ENCODE results near the gene GRK5.

The GRK5 gene

GRCh38 chr10:119466655-119467054 lies 259.3 kb downstream of the GRK5 start:
- H3K9ac ChIP-seq (ENCODE audit: low read length) = no peak overlapping the region
- H3K4me3 ChIP-seq (ENCODE audit: insufficient read depth, low read length, poor library complexity, severe bottlenecking) = no peak overlapping the region
- H3K9me2 ChIP-seq (replicated peaks; ENCODE audit: insufficient read depth, low read length) = no peaks in the 10 kb centered on the region
- no peaks in the 10 kb centered on the region for H3K27me3 ChIP-seq (ENCODE audit: low read length)
- 0 out of 2 replicates have a peak, but pooled peaks cover 8% of the 10 kb centered on the region for H3K9me3 ChIP-seq (ENCODE audit: insufficient read depth, low read length)
- H3K79me2 ChIP-seq (ENCODE audit: insufficient read depth, low read length) = no peaks in the 10 kb centered on the region
- no peak overlapping the region for H3K27ac ChIP-seq (ENCODE audit: low read depth, low read length)
- no peaks in the 10 kb centered on the region for H3K36me3 ChIP-seq (ENCODE audit: low read length)
- H3K4me2 ChIP-seq (ENCODE audit: low read depth, low read length, poor library complexity, severe bottlenecking) = no peak overlapping the region
- H4K20me1 ChIP-seq (ENCODE audit: low read depth, low read length) = no peaks in the 10 kb centered on the region
- TF ChIP-seq EZH2phosphoT487 (conservative IDR thresholded peaks at IDR 0.05; ENCODE audit: low read length) = no peak
- no peak for TF ChIP-seq CTCF (IDR thresholded peaks at IDR 0.05; ENCODE audit: insufficient read depth, low read length, poor library complexity, severe bottlenecking)
- no peaks in the 10 kb centered on the region for H3F3A ChIP-seq (ENCODE audit: insufficient read depth)
- H2AFZ ChIP-seq (ENCODE audit: low read depth, low read length, severe bottlenecking) = no peak overlapping the region

- no peaks in the 10 kb centered on the region for H3K9me2 ChIP-seq (replicated peaks; ENCODE audit: insufficient read depth, low read length)
- no peak for TF ChIP-seq EZH2phosphoT487 (conservative IDR thresholded peaks at IDR 0.05; ENCODE audit: low read length)
- no peak for TF ChIP-seq CTCF (IDR thresholded peaks at IDR 0.05; ENCODE audit: insufficient read depth, low read length, poor library complexity, severe bottlenecking)
These were observed 261.4 kb downstream of the GRK5 start for GRCh38 chr10:119468542-119469324.

GRCh38 chr10:119469325-119469707 lies 261.9 kb downstream of the GRK5 start:
- TF ChIP-seq CTCF (IDR thresholded peaks at IDR 0.05; ENCODE audit: insufficient read depth, low read length, poor library complexity, severe bottlenecking) = no peak
- TF ChIP-seq EZH2phosphoT487 (conservative IDR thresholded peaks at IDR 0.05; ENCODE audit: low read length) = no peak
- H3K79me2 ChIP-seq (ENCODE audit: insufficient read depth, low read length) = no peaks in the 10 kb centered on the region
- no peak overlapping the region for H3K27ac ChIP-seq (ENCODE audit: low read depth, low read length)
- H3K27me3 ChIP-seq (ENCODE audit: low read length) = no peaks in the 10 kb centered on the region
- H3K4me2 ChIP-seq (ENCODE audit: low read depth, low read length, poor library complexity, severe bottlenecking) = no peak overlapping the region
- no peaks in the 10 kb centered on the region for H3F3A ChIP-seq (ENCODE audit: insufficient read depth)
- H3K9me3 ChIP-seq (ENCODE audit: insufficient read depth, low read length) = no peaks in the 10 kb centered on the region
- H2AFZ ChIP-seq (ENCODE audit: low read depth, low read length, severe bottlenecking) = no peak overlapping the region
- H4K20me1 ChIP-seq (ENCODE audit: low read depth, low read length) = no peaks in the 10 kb centered on the region
- H3K36me3 ChIP-seq (ENCODE audit: low read length) = no peaks in the 10 kb centered on the region
- H3K9ac ChIP-seq (ENCODE audit: low read length) = no peak overlapping the region
- H3K4me3 ChIP-seq (ENCODE audit: insufficient read depth, low read length, poor library complexity, severe bottlenecking) = no peak overlapping the region
- no peaks in the 10 kb centered on the region for H3K9me2 ChIP-seq (replicated peaks; ENCODE audit: insufficient read depth, low read length)

More at GRCh38 chr10:119468542-119469324, 261.4 kb downstream of the GRK5 start:
- H3K27me3 ChIP-seq (ENCODE audit: low read length) = no peaks in the 10 kb centered on the region
- H3K9me3 ChIP-seq (ENCODE audit: insufficient read depth, low read length) = no peaks in the 10 kb centered on the region
- no peaks in the 10 kb centered on the region for H3K36me3 ChIP-seq (ENCODE audit: low read length)
- H3K9ac ChIP-seq (ENCODE audit: low read length) = no peak overlapping the region
- H3F3A ChIP-seq (ENCODE audit: insufficient read depth) = no peaks in the 10 kb centered on the region
- H4K20me1 ChIP-seq (ENCODE audit: low read depth, low read length) = no peaks in the 10 kb centered on the region
- H3K27ac ChIP-seq (ENCODE audit: low read depth, low read length) = no peak overlapping the region
- no peak overlapping the region for H3K4me3 ChIP-seq (ENCODE audit: insufficient read depth, low read length, poor library complexity, severe bottlenecking)
- no peak overlapping the region for H3K4me2 ChIP-seq (ENCODE audit: low read depth, low read length, poor library complexity, severe bottlenecking)
- H2AFZ ChIP-seq (ENCODE audit: low read depth, low read length, severe bottlenecking) = no peak overlapping the region
- no peaks in the 10 kb centered on the region for H3K79me2 ChIP-seq (ENCODE audit: insufficient read depth, low read length)
